ENCODE measurements around the gene GRB7.

GRB7 gene

GRCh38 chr17:39775031-39775430 is 37.3 kb downstream of the GRB7 start:
- DNase-seq: no peak

- DNase-seq: no peak
Observed at GRCh38 chr17:39776252-39776651, 38.5 kb downstream of the GRB7 start.

GRCh38 chr17:39777534-39778365 is 40.0 kb downstream of the GRB7 start:
- no peak for DNase-seq

GRCh38 chr17:39781031-39781860 is 43.5 kb downstream of the GRB7 start:
- DNase-seq: no peak

GRCh38 chr17:39781861-39782213 is 44.1 kb downstream of the GRB7 start:
- DNase-seq: no peak

GRCh38 chr17:39782481-39782880 is 44.7 kb downstream of the GRB7 start:
- no peak for DNase-seq

GRCh38 chr17:39782980-39783379 is 45.2 kb downstream of the GRB7 start:
- DNase-seq: no peak

GRCh38 chr17:39787041-39787440 is 49.3 kb downstream of the GRB7 start:
- no peak for DNase-seq

GRCh38 chr17:39787743-39788484 is 50.2 kb downstream of the GRB7 start:
- DNase-seq: no peak

- peak; percentile 17 for DNase-seq
Observed at GRCh38 chr17:39791111-39791992, 53.6 kb downstream of the GRB7 start.

- no peak for DNase-seq
Observed at GRCh38 chr17:39792526-39793221, 54.9 kb downstream of the GRB7 start.

- no peak for DNase-seq
Observed at GRCh38 chr17:39793301-39793872, 55.6 kb downstream of the GRB7 start.

GRCh38 chr17:39794249-39794970 is 56.7 kb downstream of the GRB7 start:
- DNase-seq: no peak

Measured in effector CD4-positive, alpha-beta T cell (primary cell).